HepG2 (cell line): Measurements from ENCODE around the gene SPTSSA. TPM values are rescaled to one million over a fixed set of nuclear protein-coding genes. Genes with fewer than 3 reads are reported as not detected.

ENCODE experiments used
- ARID3A ChIP-seq: IDR thresholded peaks from 2 replicates; pipeline ENCODE4 v1.6.1; 2012; ENCODE audit warnings: low read depth, low read length, improper control_type of control experiment
- CEBPZ ChIP-seq: IDR thresholded peaks from 2 replicates; pipeline ENCODE4 v1.6.1; 2012; ENCODE audit warnings: low read length, improper control_type of control experiment
- DNMT1 ChIP-seq: sonication (generic); formaldehyde crosslinking; IDR thresholded peaks from 2 replicates; pipeline ENCODE4 v1.5.1; 2020; ENCODE audit warnings: mild to moderate bottlenecking, missing genetic modification reagents
- ELF3 ChIP-seq: IDR thresholded peaks from 2 replicates; pipeline ENCODE4 v1.6.1; 2016; ENCODE audit warnings: missing genetic modification reagents, missing compliant biosample characterization
- GABPA ChIP-seq, 2 experiments: IDR thresholded peaks; 2 replicates each; pipeline ENCODE4 v1.6.1; 2011 to 2016; ENCODE audit warnings: low read depth in 2 of 2, low read length in 1 of 2, missing biosample characterization in 1 of 2, missing genetic modification characterization in 1 of 2
- GATA4 ChIP-seq: sonication (generic); IDR thresholded peaks from 2 replicates; pipeline ENCODE4 v1.6.1; 2016; ENCODE audit warnings: antibody characterized with exemption, low read depth, borderline replicate concordance
- HNF4G ChIP-seq, 2 experiments: sonication (generic) in 1 of 2; formaldehyde crosslinking in 1 of 2; IDR thresholded peaks; 2 replicates each; pipeline versions ENCODE4 v1.4.0 to v1.6.1; 2011 to 2020; ENCODE audit warnings: borderline replicate concordance in 2 of 2, low read depth in 2 of 2, mild to moderate bottlenecking in 2 of 2, low read length in 1 of 2, missing genetic modification reagents in 1 of 2, moderate library complexity in 1 of 2
- IKZF5 ChIP-seq: IDR thresholded peaks from 2 replicates; pipeline ENCODE4 v1.6.1; 2018; ENCODE audit warnings: missing genetic modification reagents, mild to moderate bottlenecking, missing compliant biosample characterization
- IRX3 ChIP-seq: sonication (generic); formaldehyde crosslinking; IDR thresholded peaks from 2 replicates; pipeline ENCODE4 v1.8.1; 2023; ENCODE audit warnings: mild to moderate bottlenecking, low read depth, missing genetic modification reagents, borderline replicate concordance
- KAT8 ChIP-seq: IDR thresholded peaks from 2 replicates; pipeline ENCODE4 v1.6.1; 2016; ENCODE audit warnings: missing genetic modification reagents, missing compliant biosample characterization
- NBN ChIP-seq: fragments of 450-650 bp; conservative IDR thresholded peaks from 2 replicates; pipeline ENCODE4 v1.6.1; 2017
- PHF20 ChIP-seq: sonication (generic); formaldehyde crosslinking; IDR thresholded peaks from 2 replicates; pipeline ENCODE4 v1.5.0; 2020; ENCODE audit warnings: mild to moderate bottlenecking, missing genetic modification reagents
- TBL1XR1 ChIP-seq: fragments of 150-350 bp; IDR thresholded peaks from 2 replicates; pipeline ENCODE4 v1.6.1; 2014; ENCODE audit warnings: borderline replicate concordance, low read length; ENCODE audit not compliant: partially characterized antibody
- THRA ChIP-seq: sonication (generic); formaldehyde crosslinking; IDR thresholded peaks from 2 replicates; pipeline ENCODE4 v1.4.0; 2020; ENCODE audit warnings: missing genetic modification reagents, borderline replicate concordance
- ZNF256 ChIP-seq: sonication (generic); formaldehyde crosslinking; conservative IDR thresholded peaks from 2 replicates; pipeline ENCODE4 v1.4.0; 2020; ENCODE audit warnings: missing genetic modification reagents
- ZNF335 ChIP-seq: sonication (generic); formaldehyde crosslinking; IDR thresholded peaks from 2 replicates; pipeline ENCODE4 v1.4.0; 2020; ENCODE audit warnings: missing genetic modification reagents
- ZNF414 ChIP-seq: sonication (generic); formaldehyde crosslinking; IDR thresholded peaks from 2 replicates; pipeline ENCODE4 v1.5.0; 2020; ENCODE audit warnings: missing genetic modification reagents
- ZNF720 ChIP-seq: sonication (generic); formaldehyde crosslinking; IDR thresholded peaks from 2 replicates; pipeline ENCODE4 v1.4.0; 2020; ENCODE audit warnings: missing genetic modification reagents
- polyA plus RNA-seq, 8 experiments: library from polyadenylated mRNA; depleted of rRNA in 3 of 8; stranded (reverse) in 7 of 8; unstranded in 1 of 8; fragments of >200 nt; fragmentation: Illumina TruSeq in 4 of 8; extraction: Trizol in 4 of 8; gene quantifications; 2 replicates each; pipeline versions ENCODE4 v1.2.1 to v1.2.3, GENCODE V29; 2011 to 2016; ENCODE audit warnings: low read depth in 4 of 8, missing spikeins in 1 of 8, mixed read lengths in 1 of 8; ENCODE audit not compliant: insufficient read depth in 1 of 8
- total RNA-seq, 5 experiments: library from RNA; depleted of rRNA; stranded (reverse); fragments of >200 nt; fragmentation: Illumina TruSeq; extraction: Trizol; gene quantifications; 2 replicates each; pipeline ENCODE4 v1.2.3, GENCODE V29; 2016; ENCODE audit warnings: low read depth in 1 of 5

SPTSSA gene
- total and polyA plus RNA-seq, 2 of the 13 experiments (the other 11 are each of a cell fraction or from before 2014, with no cell fraction given) = 19.1 to 86.1 TPM

- TF ChIP-seq ZNF335 (CRISPR knock-in tag) = no peak
- no peak for TF ChIP-seq GATA4
- TF ChIP-seq TBL1XR1 = no peak
- 0 out of 2 replicates have a peak, but pooled peaks have one; percentile 41 for TF ChIP-seq NBN
- no peak for TF ChIP-seq PHF20 (CRISPR knock-in tag)
- 0 out of 2 replicates have a peak, but pooled peaks have one; percentile 25 for TF ChIP-seq DNMT1 (CRISPR knock-in tag)
- no peak for TF ChIP-seq ZNF720 (CRISPR knock-in tag)
- no peak for TF ChIP-seq HNF4G (IDR thresholded peaks at IDR 0.05; ENCODE audit: borderline replicate concordance, low read depth, low read length)
- no peak for TF ChIP-seq HNF4G (CRISPR knock-in tag; IDR thresholded peaks at IDR 0.05; ENCODE audit: borderline replicate concordance, low read depth)
- TF ChIP-seq KAT8 (CRISPR knock-in tag) = no peak
- TF ChIP-seq IRX3 = no peak
- TF ChIP-seq ZNF256 (CRISPR knock-in tag) = no peak
- TF ChIP-seq ARID3A = no peak
- no peak for TF ChIP-seq IKZF5
- 0 out of 2 replicates have a peak, but pooled peaks have one; percentile 16 for TF ChIP-seq ELF3 (CRISPR knock-in tag)
- no peak for TF ChIP-seq CEBPZ
- TF ChIP-seq ZNF414 = 0 out of 2 replicates have a peak, but pooled peaks have one; percentile 36
- TF ChIP-seq THRA (CRISPR knock-in tag) = no peak
- no peak for TF ChIP-seq GABPA (IDR thresholded peaks at IDR 0.05; ENCODE audit: low read depth, low read length)
- TF ChIP-seq GABPA (CRISPR knock-in tag; IDR thresholded peaks at IDR 0.05; ENCODE audit: low read depth) = 0 out of 2 replicates have a peak, but pooled peaks have one; percentile 18
Measured at GRCh38 chr14:34465069-34465859, 3.2 kb upstream of the SPTSSA start (continued).
